ENCODE measurements around the gene SPOPL.

DNA sequence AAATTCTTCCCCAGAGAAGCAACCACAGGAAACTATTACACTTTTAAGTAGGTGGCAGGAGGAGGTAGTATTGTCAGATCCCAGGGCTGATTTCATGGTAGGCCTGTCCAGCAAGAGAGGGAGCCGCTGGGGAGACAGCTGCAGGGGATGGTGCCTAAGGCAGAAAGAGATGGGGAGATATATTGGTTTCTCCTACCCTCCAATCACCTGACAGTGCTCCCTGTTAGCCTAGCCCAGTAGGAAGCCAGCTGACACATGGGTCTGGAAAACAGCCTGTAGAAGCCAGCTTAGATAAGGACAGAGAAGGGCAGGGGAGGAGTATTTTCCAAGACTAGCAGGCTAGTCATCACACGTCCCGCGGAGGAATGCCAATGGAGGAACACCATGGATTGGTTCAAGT lies 8.2 kb upstream of the SPOPL start:
- TF ChIP-seq CTCF (IDR thresholded peaks at IDR 0.05; ENCODE audit: poor library complexity, severe bottlenecking), result no peak
- TF ChIP-seq POLR2AphosphoS5 (IDR thresholded peaks at IDR 0.05), result no peak
- TF ChIP-seq EP300 (conservative IDR thresholded peaks at IDR 0.05; ENCODE audit: poor library complexity, severe bottlenecking), result no peak
- TF ChIP-seq EZH2 (IDR thresholded peaks at IDR 0.05; ENCODE audit: borderline replicate concordance, insufficient read depth, low read length, poor library complexity, severe bottlenecking), result no peak
- TF ChIP-seq TAF1 (IDR thresholded peaks at IDR 0.05; ENCODE audit: low read depth), result no peak
